GM12874 (cell line): Measurements from ENCODE around the gene MS4A13.

Experiments used
- TF ChIP-seq, protein P1 (sequence below): IDR thresholded peaks from 2 replicates; pipeline ENCODE4 v1.5.1; 2011; ENCODE audit warnings: low read depth, mild to moderate bottlenecking, control low read depth, low read length, moderate library complexity; ENCODE audit not compliant: insufficient read depth

Gene MS4A13

GRCh38 chr11:60493454-60493853 lies 21.7 kb upstream of the MS4A13 start:
- TF ChIP-seq, protein P1, sequence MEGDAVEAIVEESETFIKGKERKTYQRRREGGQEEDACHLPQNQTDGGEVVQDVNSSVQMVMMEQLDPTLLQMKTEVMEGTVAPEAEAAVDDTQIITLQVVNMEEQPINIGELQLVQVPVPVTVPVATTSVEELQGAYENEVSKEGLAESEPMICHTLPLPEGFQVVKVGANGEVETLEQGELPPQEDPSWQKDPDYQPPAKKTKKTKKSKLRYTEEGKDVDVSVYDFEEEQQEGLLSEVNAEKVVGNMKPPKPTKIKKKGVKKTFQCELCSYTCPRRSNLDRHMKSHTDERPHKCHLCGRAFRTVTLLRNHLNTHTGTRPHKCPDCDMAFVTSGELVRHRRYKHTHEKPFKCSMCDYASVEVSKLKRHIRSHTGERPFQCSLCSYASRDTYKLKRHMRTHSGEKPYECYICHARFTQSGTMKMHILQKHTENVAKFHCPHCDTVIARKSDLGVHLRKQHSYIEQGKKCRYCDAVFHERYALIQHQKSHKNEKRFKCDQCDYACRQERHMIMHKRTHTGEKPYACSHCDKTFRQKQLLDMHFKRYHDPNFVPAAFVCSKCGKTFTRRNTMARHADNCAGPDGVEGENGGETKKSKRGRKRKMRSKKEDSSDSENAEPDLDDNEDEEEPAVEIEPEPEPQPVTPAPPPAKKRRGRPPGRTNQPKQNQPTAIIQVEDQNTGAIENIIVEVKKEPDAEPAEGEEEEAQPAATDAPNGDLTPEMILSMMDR = no peak

- TF ChIP-seq, protein P1 = no peak
Observed at GRCh38 chr11:60498399-60498798, 16.8 kb upstream of the MS4A13 start.

DNA sequence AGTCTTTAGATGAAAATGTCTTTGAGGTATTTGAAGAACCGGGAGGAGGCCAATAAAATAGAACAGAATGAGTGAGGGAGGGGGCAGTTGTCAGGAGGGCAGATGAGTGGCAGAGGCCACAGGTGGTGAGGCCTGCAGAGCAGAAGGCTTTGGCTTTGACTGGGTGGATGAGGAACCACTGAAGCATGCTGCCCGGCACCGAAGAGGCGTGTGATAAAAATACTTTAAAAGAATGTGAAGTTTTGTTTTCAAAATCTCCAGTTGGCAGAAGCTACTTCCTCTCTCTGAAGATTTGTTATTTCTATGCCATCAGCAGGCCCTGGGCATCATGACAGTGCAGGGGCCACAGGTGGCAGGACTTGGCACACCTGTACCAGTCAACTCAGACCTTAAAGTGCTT lies 16.3 kb upstream of the MS4A13 start:
- TF ChIP-seq, protein P1 = no peak

GRCh38 chr11:60500276-60500910 lies 14.8 kb upstream of the MS4A13 start:
- TF ChIP-seq, protein P1 = no peak

- TF ChIP-seq, protein P1 = no peak
Observed at GRCh38 chr11:60502221-60502775, 12.9 kb upstream of the MS4A13 start.

DNA sequence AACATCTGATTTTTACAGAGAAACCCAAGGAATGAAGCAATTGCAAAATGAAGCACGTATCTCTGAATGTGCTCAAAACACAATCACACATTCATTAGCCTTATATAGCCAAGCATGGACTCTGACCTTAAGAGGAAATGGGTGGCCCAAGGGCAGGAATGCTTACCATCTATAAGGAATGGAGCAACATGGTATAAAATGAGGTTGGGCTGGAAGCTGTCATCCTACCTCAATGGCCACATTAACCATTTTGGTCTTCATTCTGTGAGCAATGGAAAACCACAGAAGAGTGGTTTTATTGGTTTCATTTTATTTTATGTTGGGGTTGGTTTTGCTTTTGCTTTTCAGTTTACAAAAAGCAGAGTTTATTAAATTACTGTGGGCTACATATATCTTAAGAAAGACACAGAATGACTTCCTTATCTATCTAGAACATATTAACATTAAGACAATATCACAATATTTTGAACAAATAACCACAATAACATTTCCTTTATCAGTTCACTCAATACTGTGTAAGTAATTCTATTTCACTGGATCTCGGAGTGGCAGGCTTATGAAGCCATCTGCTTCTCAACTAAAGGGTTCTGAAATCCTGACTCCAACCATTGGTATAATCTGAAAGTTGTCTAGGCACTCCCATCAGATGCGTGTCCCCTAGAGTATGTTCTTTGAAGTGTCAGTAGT lies 10.8 kb upstream of the MS4A13 start:
- TF ChIP-seq, protein P1 = no peak

- TF ChIP-seq, protein P1 = no peak
Observed at GRCh38 chr11:60511393-60511792, 3.8 kb upstream of the MS4A13 start.
